CD4-positive, CD25-positive, alpha-beta regulatory T cell (primary cell): Measurements from ENCODE around the gene CAMP. TPM values are rescaled to one million over a fixed set of nuclear protein-coding genes. Genes with fewer than 3 reads are reported as not detected.

Source experiments
- ATAC-seq, 2 donors: fragments of 150-1000 bp; cut with Tn5 transposase; one replicate each; pipeline ENCODE4 v1.10.0; 2021; ENCODE audit warnings: low read depth in 2 of 2, moderate number of reproducible peaks in 2 of 2, moderate library complexity in 1 of 2
- DNase-seq, 3 donors: peaks; one replicate each; pipeline versions ENCODE4 v3.0.0 to v3.0.0-alpha.2; 2012 to 2022; ENCODE audit warnings: mixed read lengths in 1 of 3
- H3K27ac ChIP-seq: one replicate; pipeline ENCODE4 v1.7.0; 2013; ENCODE audit warnings: mild to moderate bottlenecking, low read length; ENCODE audit not compliant: insufficient read depth, poor library complexity, severe bottlenecking
- H3K27me3 ChIP-seq: one replicate; pipeline ENCODE4 v1.7.0; 2013; ENCODE audit warnings: low read length; ENCODE audit not compliant: control insufficient read depth, insufficient read depth
- H3K36me3 ChIP-seq: one replicate; pipeline ENCODE4 v1.7.0; 2013; ENCODE audit warnings: mild to moderate bottlenecking, low read length, moderate library complexity; ENCODE audit not compliant: control insufficient read depth, insufficient read depth
- H3K4me1 ChIP-seq: 2 replicates; pipeline ENCODE4 v1.7.0; 2013; ENCODE audit warnings: mild to moderate bottlenecking, low read length; ENCODE audit not compliant: insufficient read depth, control insufficient read depth, poor library complexity, severe bottlenecking
- H3K4me3 ChIP-seq: one replicate; pipeline ENCODE4 v1.7.0; 2013; ENCODE audit warnings: low read depth, mild to moderate bottlenecking, low read length, moderate library complexity
- H3K9me3 ChIP-seq, 2 experiments: 1 replicate in 1 of 2; 2 replicates in 1 of 2; pipeline ENCODE4 v1.7.0; 2013; ENCODE audit warnings: low read length in 2 of 2, mild to moderate bottlenecking in 1 of 2, moderate library complexity in 1 of 2; ENCODE audit not compliant: control insufficient read depth in 2 of 2
- H3K27ac Mint-ChIP-seq, 3 donors: one replicate each; pipeline ENCODE4 v1.8.0; 2020 to 2022; ENCODE audit warnings: mild to moderate bottlenecking in 3 of 3, mixed read lengths in 3 of 3, moderate library complexity in 2 of 3
- H3K27me3 Mint-ChIP-seq: one replicate; pipeline ENCODE4 v1.8.0; 2022; ENCODE audit warnings: mild to moderate bottlenecking, mixed read lengths
- H3K36me3 Mint-ChIP-seq: one replicate; pipeline ENCODE4 v1.8.0; 2020; ENCODE audit warnings: mixed read lengths
- H3K4me1 Mint-ChIP-seq, 4 donors: one replicate each; pipeline ENCODE4 v1.8.0; 2020 to 2022; ENCODE audit warnings: mixed read lengths in 4 of 4, mild to moderate bottlenecking in 1 of 4
- H3K4me3 Mint-ChIP-seq, 4 donors: one replicate each; pipeline ENCODE4 v1.8.0; 2020 to 2022; ENCODE audit warnings: mild to moderate bottlenecking in 4 of 4, mixed read lengths in 4 of 4, moderate library complexity in 3 of 4
- H3K9me3 Mint-ChIP-seq, 7 donors: one replicate each; pipeline ENCODE4 v1.8.0; 2020 to 2022; ENCODE audit warnings: mixed read lengths in 7 of 7, mild to moderate bottlenecking in 3 of 7, moderate library complexity in 2 of 7
- polyA plus RNA-seq, 4 donors: library from polyadenylated mRNA; unstranded; fragments of 300-500 nt; fragmentation: Illumina TruSeq; gene quantifications; one replicate each; pipeline ENCODE4 v1.2.3, GENCODE V29; 2021
- total RNA-seq: library from RNA; stranded (reverse); gene quantifications from one replicate; pipeline ENCODE4 v1.2.3, GENCODE V29; 2022

The CAMP gene, protein sequence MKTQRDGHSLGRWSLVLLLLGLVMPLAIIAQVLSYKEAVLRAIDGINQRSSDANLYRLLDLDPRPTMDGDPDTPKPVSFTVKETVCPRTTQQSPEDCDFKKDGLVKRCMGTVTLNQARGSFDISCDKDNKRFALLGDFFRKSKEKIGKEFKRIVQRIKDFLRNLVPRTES
- total RNA-seq (not detected), polyA plus RNA-seq (not detected)

DNA sequence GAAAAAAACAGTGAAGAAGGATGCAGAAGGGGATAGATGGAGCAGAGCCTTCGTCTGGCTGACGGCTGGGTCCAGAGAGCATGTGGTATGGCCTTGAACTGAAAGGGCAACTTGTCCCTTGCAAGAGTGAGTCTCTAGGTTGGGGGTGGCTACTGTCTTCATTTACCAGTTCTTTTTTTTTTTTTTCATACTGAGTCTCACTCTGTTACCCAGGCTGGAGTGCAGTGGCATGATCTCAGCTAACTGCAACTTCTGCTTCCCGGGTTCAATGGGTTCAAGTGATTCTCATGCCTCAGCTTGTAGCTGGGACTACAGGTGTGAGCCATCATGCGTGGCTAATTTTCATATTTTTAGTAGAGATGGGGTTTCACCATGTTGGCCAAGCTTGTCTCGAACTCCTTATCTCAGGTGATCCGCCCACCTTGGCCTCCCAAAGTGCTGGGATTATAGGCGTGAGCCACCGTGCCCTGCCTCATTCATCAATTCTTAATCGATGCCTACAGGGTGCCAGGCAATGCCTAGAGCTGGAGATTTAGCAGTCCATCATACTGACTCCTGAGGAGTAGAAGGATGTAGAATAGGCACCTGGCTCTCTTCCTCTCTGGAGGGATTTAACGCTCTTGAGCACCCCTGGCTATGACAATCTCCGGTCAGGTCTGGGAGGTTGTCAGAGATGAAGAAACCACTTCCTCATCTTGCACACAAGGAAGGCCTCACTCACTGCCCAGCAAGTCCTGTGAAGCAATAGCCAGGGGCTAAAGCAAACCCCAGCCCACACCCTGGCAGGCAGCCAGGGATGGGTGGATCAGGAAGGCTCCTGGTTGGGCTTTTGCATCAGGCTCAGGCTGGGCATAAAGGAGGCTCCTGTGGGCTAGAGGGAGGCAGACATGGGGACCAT is at the start of gene CAMP:
Gene CAMP, plus strand, starts transcription at position 880 of the 898 bp plus-strand sequence. Its CDS starts 17 bp downstream, at position 897.
- Histone ChIP-seq H3K4me3 (no peak within 1 kb of the TSS), H3K27me3 (no peaks in the 10 kb centered on the region), H3K4me1 (no peaks in the 10 kb centered on the region), H3K9me3 (no peaks in the 10 kb centered on the region), H3K27ac (no peak within 1 kb of the TSS), H3K36me3 (no peaks in the 10 kb centered on the region)
- no peak within 1 kb of the TSS for H3K4me3 Mint-ChIP-seq
- ATAC-seq (peak; percentile 21 to 24), DNase-seq (no peak)
- peak within 1 kb of the TSS in 1 of 3 donors; percentile 86 for H3K27ac Mint-ChIP-seq
- no peaks in the 10 kb centered on the region for H3K36me3 Mint-ChIP-seq
- no peaks in the 10 kb centered on the region for H3K4me1 Mint-ChIP-seq
- H3K27me3 Mint-ChIP-seq: peaks cover 15% of the 10 kb centered on the region
- no peaks in the 10 kb centered on the region for H3K9me3 Mint-ChIP-seq

DNA sequence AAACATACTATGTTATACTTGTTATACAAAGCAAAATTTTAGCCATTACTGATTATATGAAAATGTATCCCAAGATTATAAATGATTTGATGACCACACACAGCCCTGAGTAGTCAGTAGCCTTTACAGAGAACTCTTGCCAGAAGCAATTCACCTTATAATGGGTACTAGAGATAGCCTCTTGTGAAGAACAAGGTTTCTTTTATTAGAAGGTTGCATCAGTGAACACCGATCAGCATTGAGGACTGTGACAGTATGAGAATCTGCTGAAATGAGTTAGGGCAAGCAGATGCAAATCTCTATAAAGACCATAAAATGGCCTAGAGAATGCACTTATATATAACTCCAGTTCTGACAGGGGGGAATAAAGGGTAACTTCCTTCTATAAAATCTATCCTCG is 45.2 kb upstream of the CAMP start:
- H3K27me3 ChIP-seq: no peaks in the 10 kb centered on the region
- H3K27me3 Mint-ChIP-seq: no peaks in the 10 kb centered on the region
- peak overlapping the region in 1 of 3 donors; percentile 9 for H3K27ac Mint-ChIP-seq
- no peaks in the 10 kb centered on the region for H3K4me1 ChIP-seq
- H3K4me1 Mint-ChIP-seq: peaks cover 0 to 5% (median 2%) of the 10 kb centered on the region in 4 donors
- ATAC-seq (no peak), DNase-seq (no peak)
- no peaks in the 10 kb centered on the region for H3K9me3 ChIP-seq
- no peak overlapping the region for H3K4me3 ChIP-seq
- H3K27ac ChIP-seq: no peak overlapping the region
- no peaks in the 10 kb centered on the region for H3K36me3 ChIP-seq
- H3K9me3 Mint-ChIP-seq: no peaks in the 10 kb centered on the region
- H3K4me3 Mint-ChIP-seq: no peak overlapping the region
- H3K36me3 Mint-ChIP-seq: no peaks in the 10 kb centered on the region

DNA sequence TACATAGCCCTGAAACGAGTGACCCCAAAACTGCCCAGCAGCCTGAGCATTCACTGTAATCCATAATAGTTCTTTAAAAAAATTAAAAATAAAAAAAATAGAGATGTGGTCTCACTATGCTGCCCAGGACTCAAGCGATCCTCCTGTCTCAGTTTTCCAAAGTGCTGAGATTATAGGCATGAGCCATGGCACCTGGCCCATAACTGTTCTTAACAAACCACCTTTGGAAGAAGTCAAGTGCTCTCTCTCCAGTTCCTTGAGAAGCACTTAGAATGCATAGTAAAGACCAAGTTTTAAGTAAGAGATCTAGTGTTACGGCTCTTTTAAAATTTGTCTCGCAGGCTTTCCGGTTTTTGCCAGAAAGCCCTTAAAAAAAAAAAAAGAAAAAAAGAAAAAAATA is 43.3 kb upstream of the CAMP start:
- peaks cover 0 to 11% (median 2%) of the 10 kb centered on the region in 4 donors for H3K4me1 Mint-ChIP-seq
- no peak for DNase-seq
- H3K4me3 Mint-ChIP-seq: no peak overlapping the region
- H3K4me1 ChIP-seq: no peaks in the 10 kb centered on the region
- no peaks in the 10 kb centered on the region for H3K27me3 Mint-ChIP-seq
- ATAC-seq: no peak
- peak overlapping the region in 1 of 3 donors; percentile 31 for H3K27ac Mint-ChIP-seq
- no peaks in the 10 kb centered on the region for H3K9me3 Mint-ChIP-seq
- no peaks in the 10 kb centered on the region for H3K27me3 ChIP-seq
- H3K36me3 ChIP-seq: no peaks in the 10 kb centered on the region
- H3K9me3 ChIP-seq: no peaks in the 10 kb centered on the region
- H3K36me3 Mint-ChIP-seq: peaks cover 3% of the 10 kb centered on the region
- H3K27ac ChIP-seq: no peak overlapping the region
- H3K4me3 ChIP-seq: no peak overlapping the region

DNA sequence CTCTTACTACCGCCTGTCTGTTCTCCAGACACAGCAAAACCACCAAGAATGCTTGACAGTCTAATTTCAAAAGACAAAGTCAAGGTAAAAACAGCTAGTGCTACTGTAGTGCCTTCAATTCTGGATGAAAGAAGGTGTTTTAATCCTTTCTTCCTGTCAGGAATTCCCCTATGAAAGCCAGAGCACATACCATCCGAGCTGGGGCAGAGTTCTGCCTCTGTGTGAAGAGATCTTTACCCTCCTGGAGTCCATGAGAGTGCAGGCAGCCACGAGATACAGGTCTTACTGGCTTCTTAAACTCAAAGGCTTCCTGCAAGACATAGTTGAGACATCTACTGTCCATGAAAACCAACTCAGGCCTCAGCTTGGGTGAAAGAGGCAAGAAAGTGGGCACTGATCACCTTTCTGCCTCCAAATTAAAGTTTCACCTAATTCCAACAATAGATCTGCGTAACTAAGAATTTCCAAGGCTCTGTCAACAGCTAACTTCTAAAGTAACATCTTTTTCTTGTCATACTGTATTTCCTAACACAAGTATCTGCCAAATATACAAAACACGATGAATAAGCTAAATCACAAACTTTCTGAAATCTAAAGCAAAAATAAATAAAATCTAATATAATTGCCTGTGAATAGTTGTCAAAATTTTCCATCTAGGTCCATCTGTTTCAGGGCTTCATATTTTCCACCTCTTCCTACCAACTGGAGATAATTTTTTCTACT is 42.6 kb upstream of the CAMP start:
- Mint-ChIP-seq H3K27me3 (no peaks in the 10 kb centered on the region), H3K4me1 (peaks cover 0 to 13% (median 2%) of the 10 kb centered on the region in 4 donors), H3K36me3 (peaks cover 3% of the 10 kb centered on the region), H3K4me3 (no peak overlapping the region), H3K9me3 (no peaks in the 10 kb centered on the region), H3K27ac (peak overlapping the region in 1 of 3 donors; percentile 44)
- Histone ChIP-seq H3K27ac (no peak overlapping the region), H3K9me3 (no peaks in the 10 kb centered on the region), H3K27me3 (no peaks in the 10 kb centered on the region), H3K4me1 (no peaks in the 10 kb centered on the region), H3K4me3 (no peak overlapping the region), H3K36me3 (no peaks in the 10 kb centered on the region)
- DNase-seq: no peak
- no peak for ATAC-seq

DNA sequence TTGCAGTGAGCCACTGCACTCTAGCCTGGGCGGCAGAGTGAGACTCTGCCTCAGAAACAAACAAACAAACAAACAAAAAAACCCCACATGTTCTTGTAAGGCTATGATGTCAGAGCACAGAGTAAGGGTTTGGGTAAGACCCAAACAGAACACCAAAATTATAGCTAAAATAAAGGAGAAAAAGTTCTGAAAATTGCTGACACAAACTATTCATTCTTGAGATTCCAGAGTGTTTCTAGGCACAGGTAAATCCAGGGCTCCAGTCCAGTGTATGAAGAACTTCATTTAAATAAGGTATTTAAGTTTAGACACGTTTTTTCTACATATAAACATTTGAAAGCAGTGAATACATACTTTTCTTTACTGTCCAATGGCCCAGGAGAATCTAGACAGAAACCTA is 39.0 kb upstream of the CAMP start:
- no peak for DNase-seq
- peaks cover 3% of the 10 kb centered on the region for H3K36me3 Mint-ChIP-seq
- no peaks in the 10 kb centered on the region for H3K9me3 Mint-ChIP-seq
- H3K4me3 Mint-ChIP-seq: peak overlapping the region in 1 of 4 donors; percentile 54
- Histone ChIP-seq H3K27ac (no peak overlapping the region), H3K36me3 (no peaks in the 10 kb centered on the region), H3K4me3 (no peak overlapping the region), H3K9me3 (no peaks in the 10 kb centered on the region), H3K27me3 (no peaks in the 10 kb centered on the region), H3K4me1 (peaks cover 14% of the 10 kb centered on the region)
- H3K27me3 Mint-ChIP-seq: peaks cover 5% of the 10 kb centered on the region
- H3K4me1 Mint-ChIP-seq: peaks cover 0 to 26% (median 16%) of the 10 kb centered on the region in 4 donors
- no peak for ATAC-seq
- no peak overlapping the region for H3K27ac Mint-ChIP-seq

DNA sequence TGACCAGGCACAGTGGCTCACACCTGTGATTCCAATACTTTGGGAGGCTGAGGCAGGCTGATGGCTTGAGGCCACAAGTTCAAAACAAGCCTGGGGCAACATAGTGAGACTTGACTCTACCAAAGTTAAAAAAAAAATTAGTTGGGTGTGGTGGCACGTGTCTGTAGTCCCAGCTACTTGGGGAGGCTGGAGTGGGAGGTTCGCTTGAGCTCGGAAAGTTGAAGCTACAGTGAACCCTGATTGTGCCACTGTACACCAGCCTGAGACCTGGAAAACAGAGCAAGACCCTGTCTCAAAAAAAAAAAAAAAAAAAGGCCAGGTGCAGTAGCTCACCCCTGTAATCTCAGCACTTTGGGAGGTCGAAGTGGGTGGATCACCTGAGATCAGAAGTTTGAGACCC is 38.2 kb upstream of the CAMP start:
- Histone ChIP-seq H3K9me3 (no peaks in the 10 kb centered on the region), H3K4me1 (peaks cover 14% of the 10 kb centered on the region), H3K27me3 (no peaks in the 10 kb centered on the region), H3K36me3 (no peaks in the 10 kb centered on the region), H3K27ac (no peak overlapping the region), H3K4me3 (no peak overlapping the region)
- Mint-ChIP-seq H3K4me1 (peaks cover 0 to 26% (median 16%) of the 10 kb centered on the region in 4 donors), H3K9me3 (no peaks in the 10 kb centered on the region), H3K36me3 (peaks cover 3% of the 10 kb centered on the region), H3K27me3 (peaks cover 5% of the 10 kb centered on the region), H3K4me3 (peak overlapping the region in 2 of 4 donors; percentile 10 to 54), H3K27ac (no peak overlapping the region)
- ATAC-seq: no peak
- DNase-seq: no peak

DNA sequence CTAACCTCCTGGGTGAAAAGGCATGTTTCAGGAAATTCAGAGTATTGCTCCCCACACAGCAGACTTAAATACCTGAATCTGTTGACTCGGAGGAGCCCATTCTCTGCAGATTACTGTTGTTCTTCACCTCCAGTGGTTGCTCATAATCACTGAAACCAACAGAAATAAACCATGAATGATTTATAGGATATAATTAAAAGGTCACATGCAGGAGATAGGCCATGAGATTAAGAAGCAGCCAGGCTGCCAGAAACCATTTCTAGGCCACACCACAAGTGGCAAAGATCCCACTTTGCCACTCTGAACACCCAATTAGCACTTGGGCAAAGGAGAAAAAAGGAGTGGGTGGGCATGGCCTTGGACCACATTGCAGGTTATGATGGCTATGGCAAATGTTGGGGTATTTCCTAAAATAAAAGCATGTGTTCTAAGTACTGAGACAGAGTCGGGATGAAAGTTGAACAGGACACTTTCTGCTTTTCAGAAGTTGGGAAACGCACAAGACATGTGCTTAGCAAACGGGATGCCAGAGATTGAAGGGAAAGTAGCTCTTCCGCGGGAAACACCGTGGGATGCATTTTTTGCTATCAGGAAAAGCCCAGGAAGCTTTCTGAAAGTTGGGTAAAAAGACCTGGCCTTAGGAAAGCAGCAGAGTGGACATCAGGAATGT is 36.5 kb upstream of the CAMP start:
- no peaks in the 10 kb centered on the region for H3K9me3 ChIP-seq
- H3K27me3 ChIP-seq: no peaks in the 10 kb centered on the region
- H3K27ac ChIP-seq: no peak overlapping the region
- H3K4me1 ChIP-seq: peaks cover 14% of the 10 kb centered on the region
- peak overlapping the region; percentile 41 for H3K4me3 ChIP-seq
- Mint-ChIP-seq H3K27ac (peak overlapping the region in 1 of 3 donors; percentile 70), H3K9me3 (no peaks in the 10 kb centered on the region), H3K4me3 (peak overlapping the region; percentile 65 to 93 (median 88)), H3K4me1 (peaks cover 0 to 26% (median 14%) of the 10 kb centered on the region in 4 donors), H3K36me3 (peaks cover 3% of the 10 kb centered on the region), H3K27me3 (peaks cover 5% of the 10 kb centered on the region)
- ATAC-seq: no peak
- DNase-seq: no peak
- no peaks in the 10 kb centered on the region for H3K36me3 ChIP-seq
